Endothelial cell of umbilical vein (primary cell): ENCODE measurements around the gene RNF222. TPM values are rescaled to one million over a fixed set of nuclear protein-coding genes. Genes with fewer than 3 reads are reported as not detected.

ENCODE experiments used
- BruUV-seq: library from RNA; stranded (reverse); fragments of 400-500 nt; replicated peaks from 2 replicates; lab custom pipeline; 2021; lab: Mats Ljungman, UMichigan
- CTCF ChIA-PET: fragments of 300-600, 350-600 bp; sonication (Branson Sonifier 250); formaldehyde crosslinking; loops from one replicate; lab custom pipeline; 2021; ENCODE audit warnings: antibody characterized with exemption, inconsistent platforms; lab: Charles Lee
- POLR2A ChIA-PET: fragments of 300-600, 350-600 bp; sonication (Branson Sonifier 250); formaldehyde crosslinking; loops from one replicate; lab custom pipeline; 2021; ENCODE audit warnings: antibody characterized with exemption, inconsistent platforms; lab: Charles Lee
- DNase-seq: peaks from one replicate; pipeline ENCODE4 v3.0.0-alpha.2; 2011; ENCODE audit warnings: low read depth, low spot score
- FAIRE-seq: peaks from 2 replicates; lab custom pipeline; 2011; peaks lifted over from hg19 to GRCh38; lab: Jason Lieb, UNC
- H2AFZ ChIP-seq: 2 replicates; pipeline ENCODE4 v1.6.0; 2012; ENCODE audit warnings: low read depth, low read length, control low read depth, inconsistent platforms
- H3K27ac ChIP-seq: 2 replicates; pipeline ENCODE4 v1.5.1; 2011; ENCODE audit warnings: low read depth, mild to moderate bottlenecking, control low read depth, low read length, moderate library complexity; ENCODE audit not compliant: insufficient read depth
- H3K27me3 ChIP-seq, 2 experiments: 2 replicates each; pipeline versions ENCODE4 v1.6.0 to v1.6.1; 2011; ENCODE audit warnings: low read length in 2 of 2, mixed read lengths in 1 of 2; ENCODE audit not compliant: control insufficient read depth in 2 of 2, insufficient read depth in 2 of 2
- H3K36me3 ChIP-seq, 2 experiments: 2 replicates in 1 of 2; 3 replicates in 1 of 2; pipeline ENCODE4 v1.5.1; 2011; ENCODE audit warnings: low read length in 2 of 2, mild to moderate bottlenecking in 1 of 2, moderate library complexity in 1 of 2; ENCODE audit not compliant: control insufficient read depth in 2 of 2, insufficient read depth in 2 of 2; ENCODE audit errors: extremely low read depth in 1 of 2
- H3K4me1 ChIP-seq: 3 replicates; pipeline ENCODE4 v1.5.1; 2011; ENCODE audit warnings: mild to moderate bottlenecking, low read length; ENCODE audit not compliant: control insufficient read depth, insufficient read depth; ENCODE audit errors: extremely low read depth
- H3K4me2 ChIP-seq: 2 replicates; pipeline ENCODE4 v1.6.1; 2011; ENCODE audit warnings: low read length, control low read depth, mixed read lengths; ENCODE audit not compliant: insufficient read depth
- H3K4me3 ChIP-seq, 3 experiments: fragments of 200-600 bp in 1 of 3; sonication (generic), shearing (Covaris generic) in 1 of 3; replicated peaks in 1 of 3; 2 replicates each; pipeline ENCODE4 v1.5.1; 2011 to 2016; ENCODE audit warnings: control low read depth in 3 of 3, low read length in 3 of 3, mild to moderate bottlenecking in 2 of 3, inconsistent platforms in 1 of 3, low read depth in 1 of 3, moderate library complexity in 1 of 3; ENCODE audit not compliant: insufficient read depth in 1 of 3
- H3K79me2 ChIP-seq: 2 replicates; pipeline ENCODE4 v1.6.0; 2012; ENCODE audit warnings: low read length, inconsistent platforms; ENCODE audit not compliant: control insufficient read depth, insufficient read depth
- H3K9ac ChIP-seq: replicated peaks from 2 replicates; pipeline ENCODE3; 2011; ENCODE audit warnings: low read length, control low read depth; ENCODE audit not compliant: insufficient read depth; ENCODE audit errors: extremely low read depth
- H3K9me1 ChIP-seq: replicated peaks from 3 replicates; pipeline ENCODE4 v1.6.0; 2011; ENCODE audit warnings: mild to moderate bottlenecking, low read length; ENCODE audit not compliant: control insufficient read depth, insufficient read depth; ENCODE audit errors: extremely low read depth
- H3K9me3 ChIP-seq: replicated peaks from 2 replicates; pipeline ENCODE4 v1.5.1; 2012; ENCODE audit warnings: low read length, inconsistent platforms; ENCODE audit not compliant: control insufficient read depth, insufficient read depth
- H4K20me1 ChIP-seq: replicated peaks from 2 replicates; pipeline ENCODE3; 2011; ENCODE audit warnings: mild to moderate bottlenecking, low read length; ENCODE audit not compliant: control insufficient read depth, insufficient read depth; ENCODE audit errors: extremely low read depth
- CTCF ChIP-seq, 2 donors: IDR thresholded peaks; 1 replicate in 1 of 2; 2 replicates in 1 of 2; pipeline ENCODE4 v1.5.1; 2011; ENCODE audit warnings: low read length in 2 of 2, mild to moderate bottlenecking in 2 of 2, moderate library complexity in 2 of 2, control low read depth in 1 of 2, inconsistent platforms in 1 of 2, low read depth in 1 of 2; ENCODE audit not compliant: insufficient read depth in 1 of 2; ENCODE audit errors: extremely low read depth in 1 of 2
- EZH2 ChIP-seq: IDR thresholded peaks from 2 replicates; pipeline ENCODE4 v1.6.1; 2012; ENCODE audit warnings: borderline replicate concordance, low read depth, mild to moderate bottlenecking, moderate library complexity, low read length, inconsistent platforms; ENCODE audit not compliant: severe bottlenecking
- FOS ChIP-seq: IDR thresholded peaks from 2 replicates; pipeline ENCODE4 v1.6.1; 2011; ENCODE audit warnings: mild to moderate bottlenecking, low read length, moderate library complexity, borderline replicate concordance; ENCODE audit not compliant: insufficient read depth
- GATA2 ChIP-seq: IDR thresholded peaks from 2 replicates; pipeline ENCODE4 v1.7.0; 2011; ENCODE audit warnings: low read depth, mild to moderate bottlenecking, moderate library complexity, mixed read lengths, low read length; ENCODE audit not compliant: insufficient read length, insufficient read depth
- JUN ChIP-seq: IDR thresholded peaks from 2 replicates; pipeline ENCODE4 v1.6.1; 2011; ENCODE audit warnings: borderline replicate concordance, low read depth; ENCODE audit not compliant: insufficient read length, insufficient read depth
- MAX ChIP-seq: IDR thresholded peaks from 2 replicates; pipeline ENCODE4 v1.6.1; 2011; ENCODE audit not compliant: insufficient read depth, insufficient read length
- MYC ChIP-seq: IDR thresholded peaks from one replicate; pipeline ENCODE4 v1.6.1; 2011; ENCODE audit warnings: mild to moderate bottlenecking, low read depth, low read length
- POLR2A ChIP-seq: IDR thresholded peaks from 2 replicates; pipeline ENCODE4 v1.6.1; 2012; ENCODE audit warnings: low read depth, mild to moderate bottlenecking, control low read depth, low read length
- POLR2AphosphoS5 ChIP-seq: IDR thresholded peaks from 2 replicates; pipeline ENCODE4 v1.6.1; 2012; ENCODE audit warnings: low read depth, mild to moderate bottlenecking, control low read depth, low read length, moderate library complexity; ENCODE audit not compliant: insufficient read depth
- dilution Hi-C: fragments of 300-500 bp; cut with MboI; formaldehyde crosslinking; loops from one replicate; pipeline ENCODE4 v1.15.0; 2019; ENCODE audit warnings: low sequenced_read_pairs; ENCODE audit not compliant: extremely low pct_ligation_motif_present
- intact Hi-C: fragments of 100-400 bp; cut with micrococcal nuclease; formaldehyde crosslinking; loops from one replicate; pipeline ENCODE4 v1.10.0; 2022
- polyA plus RNA-seq, 4 experiments: library from polyadenylated mRNA; depleted of rRNA in 3 of 4; stranded (reverse) in 3 of 4; unstranded in 1 of 4; fragments of >200 nt; gene quantifications; 2 replicates each; pipeline versions ENCODE4 v1.2.1 to v1.2.3, GENCODE V29; 2011 to 2012; ENCODE audit warnings: missing spikeins in 1 of 4
- total RNA-seq: library from RNA; stranded (reverse); gene quantifications from 2 replicates; pipeline ENCODE4 v1.2.3, GENCODE V29; 2021

Gene RNF222
- total and polyA plus RNA-seq, 2 donors (not counting 3 experiments of a cell fraction or from before 2014, with no cell fraction given) = not detected

- H3K36me3 ChIP-seq = no peaks in the 10 kb centered on the region
- DNase-seq (no peak), FAIRE-seq (no peak)
- no peak overlapping the region for H3K9ac ChIP-seq
- H3K27me3 ChIP-seq = peaks cover 7 to 15% of the 10 kb centered on the region in 2 experiments
- no peaks in the 10 kb centered on the region for H4K20me1 ChIP-seq
- no peaks in the 10 kb centered on the region for H3K4me1 ChIP-seq
- intact Hi-C loops = no loop called here
- no peak overlapping the region for H3K4me2 ChIP-seq
- H3K79me2 ChIP-seq = no peaks in the 10 kb centered on the region
- no TSS peak for BruUV-seq
- dilution Hi-C loops = no loop called here
- ChIA-PET CTCF (no interaction called here), POLR2A (no interaction called here)
- H3K4me3 ChIP-seq = no peak overlapping the region
- H2AFZ ChIP-seq = no peak overlapping the region
- no peaks in the 10 kb centered on the region for H3K9me1 ChIP-seq
- TF ChIP-seq MAX = no peak
- no peak for TF ChIP-seq POLR2AphosphoS5
- no peak for TF ChIP-seq FOS
- no peak for TF ChIP-seq POLR2A
- TF ChIP-seq MYC = no peak
- TF ChIP-seq CTCF (IDR thresholded peaks at IDR 0.05; ENCODE audit: extremely low read depth in 1 of 2, insufficient read depth in 1 of 2, low read depth in 1 of 2, low read length in 2 of 2) = no peak
- TF ChIP-seq EZH2 = no peak
- TF ChIP-seq JUN = no peak
- no peak for TF ChIP-seq GATA2
- H3K9me3 ChIP-seq = no peaks in the 10 kb centered on the region
- no peak overlapping the region for H3K27ac ChIP-seq
Measured at GRCh38 chr17:8413938-8414337, 16.3 kb upstream of the RNF222 start.
